A549 (cell line): Measurements from ENCODE around the gene OVOL3. TPM values are rescaled to one million over a fixed set of nuclear protein-coding genes. Genes with fewer than 3 reads are reported as not detected.

Experiments used
- ATAC-seq, 2 experiments: fragments of 200-7000 bp in 1 of 2; fragments of >200 bp in 1 of 2; cut with Nextera tagmentation in 1 of 2; cut with Tn5 transposase in 1 of 2; 3 replicates each; pipeline versions ENCODE4 v1.8.0 to v1.9.1; 2018 to 2020; ENCODE audit warnings: mild to moderate bottlenecking in 1 of 2, moderate library complexity in 1 of 2
- CTCF ChIA-PET: fragments of 300-600 bp; sonication (Branson Sonifier 250); formaldehyde crosslinking; extraction: SDS; loops from one replicate; lab custom pipeline; 2021; ENCODE audit warnings: antibody characterized with exemption, inconsistent platforms; lab: Yijun Ruan, JAX
- POLR2A ChIA-PET: fragments of 350-600 bp; formaldehyde crosslinking; extraction: SDS; loops from one replicate; lab custom pipeline; 2021; ENCODE audit warnings: antibody characterized with exemption, inconsistent platforms; lab: Yijun Ruan, JAX
- DNase-seq, 2 experiments: peaks; one replicate each; pipeline versions ENCODE4 v3.0.0 to v3.0.0-alpha.2; 2011 to 2016; ENCODE audit warnings: low read depth in 1 of 2, low spot score in 1 of 2
- FAIRE-seq: peaks from 2 replicates; lab custom pipeline; 2011; peaks lifted over from hg19 to GRCh38; lab: Jason Lieb, UNC
- H3K27ac ChIP-seq, 2 experiments: fragments of >200 bp; sonication (Bioruptor Twin); formaldehyde crosslinking; 3 replicates each; pipeline ENCODE4 v1.5.1; 2016 to 2017
- H3K4me1 ChIP-seq: fragments of >200 bp; sonication (Bioruptor Twin); formaldehyde crosslinking; 3 replicates; pipeline ENCODE4 v1.6.1; 2016
- H3K4me2 ChIP-seq: fragments of >200 bp; sonication (Bioruptor Twin); formaldehyde crosslinking; 3 replicates; pipeline ENCODE4 v1.6.1; 2016
- H3K4me3 ChIP-seq: fragments of >200 bp; sonication (Bioruptor Twin); formaldehyde crosslinking; 3 replicates; pipeline ENCODE4 v1.5.1; 2016
- H3K9me3 ChIP-seq: fragments of >200 bp; sonication (Bioruptor Twin); formaldehyde crosslinking; 3 replicates; pipeline ENCODE4 v1.6.1; 2016
- BCL3 ChIP-seq: fragments of >200 bp; sonication (Bioruptor Twin); formaldehyde crosslinking; IDR thresholded peaks from 3 replicates; pipeline ENCODE4 v1.6.1; 2016
- CEBPB ChIP-seq, 2 experiments: fragments of >200 bp in 1 of 2; sonication (Bioruptor Twin) in 1 of 2; formaldehyde crosslinking in 1 of 2; IDR thresholded peaks; 2 replicates each; pipeline ENCODE4 v1.6.1; 2012 to 2016
- EHF ChIP-seq: fragments of 250-450 bp; sonication (Bioruptor Pico); IDR thresholded peaks from 2 replicates; pipeline ENCODE4 v1.5.0; 2020; ENCODE audit warnings: mild to moderate bottlenecking
- EHMT2 ChIP-seq: fragments of 200-600 bp; sonication (generic); IDR thresholded peaks from 2 replicates; pipeline ENCODE4 v1.6.1; 2016; ENCODE audit warnings: antibody characterized with exemption, low read depth, mild to moderate bottlenecking, moderate library complexity
- HES2 ChIP-seq: fragments of >200 bp; sonication (Bioruptor Twin); formaldehyde crosslinking; IDR thresholded peaks from 2 replicates; pipeline ENCODE4 v1.6.1; 2016
- HOXA7 ChIP-seq: fragments of 250-450 bp; sonication (Bioruptor Pico); IDR thresholded peaks from 2 replicates; pipeline ENCODE4 v1.5.0; 2020; ENCODE audit warnings: mild to moderate bottlenecking, moderate library complexity
- HOXB13 ChIP-seq: fragments of 250-450 bp; sonication (Bioruptor Pico); IDR thresholded peaks from 2 replicates; pipeline ENCODE4 v1.5.0; 2020; ENCODE audit warnings: low read depth, mild to moderate bottlenecking, moderate library complexity
- HOXB5 ChIP-seq: fragments of 250-450 bp; sonication (Bioruptor Pico); IDR thresholded peaks from 2 replicates; pipeline ENCODE4 v1.5.0; 2020; ENCODE audit warnings: mild to moderate bottlenecking, moderate library complexity
- MAFK ChIP-seq: fragments of 450-650 bp; IDR thresholded peaks from 2 replicates; pipeline ENCODE4 v1.6.1; 2014; ENCODE audit not compliant: partially characterized antibody
- SMC3 ChIP-seq: fragments of >200 bp; sonication (Bioruptor Twin); formaldehyde crosslinking; IDR thresholded peaks from 3 replicates; pipeline ENCODE4 v1.6.1; 2018; ENCODE audit warnings: inconsistent platforms
- SREBF2 ChIP-seq: fragments of 450-650 bp; IDR thresholded peaks from 2 replicates; pipeline ENCODE4 v1.6.1; 2014; ENCODE audit warnings: mild to moderate bottlenecking, moderate library complexity
- ZC3H11A ChIP-seq: fragments of 450-650 bp; IDR thresholded peaks from 2 replicates; pipeline ENCODE4 v1.6.1; 2014; ENCODE audit warnings: antibody characterized with exemption, mild to moderate bottlenecking
- ZSCAN20 ChIP-seq: fragments of 250-450 bp; sonication (Bioruptor Pico); IDR thresholded peaks from 2 replicates; pipeline ENCODE4 v1.8.0; 2022; ENCODE audit warnings: mild to moderate bottlenecking, moderate library complexity
- WGBS: methylation state at CpG from one replicate; pipeline ENCODE4 v1.1.6; 2017; ENCODE audit errors: missing lambda C conversion rate; 5-methylcytosine and 5-hydroxymethylcytosine counted together
- polyA plus RNA-seq, 4 experiments: library from polyadenylated mRNA; depleted of rRNA in 3 of 4; stranded (reverse); fragments of >200 nt; fragmentation: RNase III in 1 of 4; extraction: RNeasy Plus Mini Kit Qiagen cat#74134 plus additional on column Dnase treatment in 1 of 4; gene quantifications; 2 replicates in 3 of 4; 3 replicates in 1 of 4; pipeline ENCODE4 v1.2.3, GENCODE V29; 2011 to 2017

OVOL3 gene
- polyA plus RNA-seq, 2 of the 4 experiments (the other 2 are of a cell fraction), result 0.14 TPM; not detected in 1

- Histone ChIP-seq H3K9me3 (no peaks in the 10 kb centered on the region), H3K27ac (no peak overlapping the region), H3K4me3 (no peak overlapping the region), H3K4me2 (no peak overlapping the region), H3K4me1 (no peaks in the 10 kb centered on the region)
- WGBS, result 94% methylated on average over 9 of the region's 9 CpGs
- no peak; a peak in 1 of 6 replicates for ATAC-seq
- DNase-seq, result no peak
- FAIRE-seq, result no peak
- TF ChIP-seq HES2 (no peak), EHF (CRISPR knock-in tag) (no peak), ZSCAN20 (CRISPR knock-in tag) (no peak)
- ChIA-PET POLR2A (no interaction called here), CTCF (interaction anchor here (0.6 to 2.1 kb wide), 6 partner anchors 14 to 203 kb away, joined by 3 to 5 read pairs (median 4); partner anchors contain the start of genes OVOL3, THAP8 and WDR62)
Measured at GRCh38 chr19:36086326-36086725, 24.6 kb upstream of the OVOL3 start.

- FAIRE-seq (no peak), ATAC-seq (peak; percentile 8 to 21; a peak in 2 of 6 replicates), DNase-seq (no peak)
- ChIA-PET POLR2A (no interaction called here), CTCF (interaction anchor here (0.6 to 3.0 kb wide), 6 partner anchors 17 to 69 kb away, joined by 3 to 17 read pairs (median 4); partner anchors contain the start of gene OVOL3)
- Histone ChIP-seq H3K27ac (no peak overlapping the region), H3K4me2 (no peak overlapping the region), H3K9me3 (no peaks in the 10 kb centered on the region), H3K4me3 (no peak overlapping the region), H3K4me1 (no peaks in the 10 kb centered on the region)
- TF ChIP-seq BCL3 (no peak), HOXB5 (CRISPR knock-in tag) (no peak), MAFK (peak; percentile 63)
- WGBS, result 84% methylated on average over 5 of the region's 5 CpGs
Measured at GRCh38 chr19:36089847-36090246, 21.1 kb upstream of the OVOL3 start.

- FAIRE-seq, result peak; percentile 23
- H3K4me3 ChIP-seq, result no peak overlapping the region
- DNase-seq, result no peak
- no peaks in the 10 kb centered on the region for H3K9me3 ChIP-seq
- no peaks in the 10 kb centered on the region for H3K4me1 ChIP-seq
- H3K27ac ChIP-seq, result no peak overlapping the region
- ChIA-PET POLR2A (interaction anchor here (0.5 kb wide), 1 partner anchor 8 kb away, joined by 3 read pairs; no protein-coding TSS in a partner anchor), CTCF (interaction anchor here (0.6 to 2.7 kb wide), 7 partner anchors 11 to 1139 kb away, joined by 3 to 17 read pairs (median 4); no protein-coding TSS in a partner anchor)
- H3K4me2 ChIP-seq, result no peak overlapping the region
- no peak; a peak in 1 of 6 replicates for ATAC-seq
- no peak for TF ChIP-seq CEBPB (IDR thresholded peaks at IDR 0.05)
- 78% methylated on average over 13 of the region's 13 CpGs for WGBS
Measured at GRCh38 chr19:36090910-36091695, 19.8 kb upstream of the OVOL3 start.

- CTCF ChIA-PET, result interaction anchor here (0.6 to 3.8 kb wide), 6 partner anchors 9 to 35 kb away, joined by 3 to 19 read pairs (median 6); no protein-coding TSS in a partner anchor
- WGBS, result 93% methylated on average over 7 of the region's 7 CpGs
- no peak overlapping the region for H3K27ac ChIP-seq
- H3K4me1 ChIP-seq, result no peaks in the 10 kb centered on the region
- FAIRE-seq, result no peak
- H3K4me3 ChIP-seq, result no peak overlapping the region
- H3K9me3 ChIP-seq, result no peaks in the 10 kb centered on the region
- peak; percentile 16 to 20; a peak in 2 of 6 replicates for ATAC-seq
- no peak overlapping the region for H3K4me2 ChIP-seq
- POLR2A ChIA-PET, result interaction anchor here (1.1 kb wide), 1 partner anchor 22 kb away, joined by 3 read pairs; the partner anchor contains the start of genes POLR2I and TBCB
- DNase-seq, result no peak
- TF ChIP-seq SREBF2 (no peak), ZC3H11A (no peak), HOXA7 (CRISPR knock-in tag) (no peak), MAFK (no peak), HOXB13 (CRISPR knock-in tag) (no peak), SMC3 (no peak), EHF (CRISPR knock-in tag) (no peak), EHMT2 (no peak)
Measured at GRCh38 chr19:36092566-36092965, 18.4 kb upstream of the OVOL3 start.
